ENCODE measurements around the gene GLT6D1.

GLT6D1 gene

DNA sequence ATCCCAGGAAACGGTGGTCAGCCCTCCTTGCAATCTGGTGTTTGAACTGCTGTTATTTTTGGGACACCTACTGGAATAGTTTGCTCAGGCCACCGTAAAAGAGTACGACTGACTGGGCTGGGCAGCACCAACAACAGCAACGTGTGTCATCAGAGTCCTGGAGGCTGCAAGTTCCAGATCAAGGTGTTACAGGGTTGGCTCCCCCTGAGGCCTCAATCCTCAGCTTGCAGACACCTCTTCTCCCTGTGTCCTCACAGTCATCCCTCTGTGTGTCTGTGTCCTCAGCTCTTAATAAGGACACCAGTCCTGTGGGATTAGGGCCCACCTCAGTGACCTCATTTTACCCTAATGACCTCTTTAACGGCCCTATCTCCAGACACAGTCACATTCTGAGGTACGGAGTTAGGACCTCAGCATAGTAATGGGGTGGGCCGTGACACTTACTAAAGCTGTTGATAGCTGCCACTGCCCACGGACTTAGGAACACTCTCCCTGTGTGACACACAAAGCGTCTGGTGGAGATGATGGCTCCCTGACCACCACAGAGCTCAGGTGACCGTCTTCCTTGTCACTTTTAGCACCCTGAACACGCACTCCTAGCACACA, 16.8 kb downstream of the GLT6D1 start:
- TF ChIP-seq, protein P1, sequence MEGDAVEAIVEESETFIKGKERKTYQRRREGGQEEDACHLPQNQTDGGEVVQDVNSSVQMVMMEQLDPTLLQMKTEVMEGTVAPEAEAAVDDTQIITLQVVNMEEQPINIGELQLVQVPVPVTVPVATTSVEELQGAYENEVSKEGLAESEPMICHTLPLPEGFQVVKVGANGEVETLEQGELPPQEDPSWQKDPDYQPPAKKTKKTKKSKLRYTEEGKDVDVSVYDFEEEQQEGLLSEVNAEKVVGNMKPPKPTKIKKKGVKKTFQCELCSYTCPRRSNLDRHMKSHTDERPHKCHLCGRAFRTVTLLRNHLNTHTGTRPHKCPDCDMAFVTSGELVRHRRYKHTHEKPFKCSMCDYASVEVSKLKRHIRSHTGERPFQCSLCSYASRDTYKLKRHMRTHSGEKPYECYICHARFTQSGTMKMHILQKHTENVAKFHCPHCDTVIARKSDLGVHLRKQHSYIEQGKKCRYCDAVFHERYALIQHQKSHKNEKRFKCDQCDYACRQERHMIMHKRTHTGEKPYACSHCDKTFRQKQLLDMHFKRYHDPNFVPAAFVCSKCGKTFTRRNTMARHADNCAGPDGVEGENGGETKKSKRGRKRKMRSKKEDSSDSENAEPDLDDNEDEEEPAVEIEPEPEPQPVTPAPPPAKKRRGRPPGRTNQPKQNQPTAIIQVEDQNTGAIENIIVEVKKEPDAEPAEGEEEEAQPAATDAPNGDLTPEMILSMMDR (IDR thresholded peaks at IDR 0.05; ENCODE audit: insufficient read depth, low read length, poor library complexity, severe bottlenecking), result no peak
- Histone ChIP-seq H3K27me3 (ENCODE audit: low read length) (no peaks in the 10 kb centered on the region), H4K20me1 (ENCODE audit: low read depth, low read length) (no peaks in the 10 kb centered on the region)

DNA sequence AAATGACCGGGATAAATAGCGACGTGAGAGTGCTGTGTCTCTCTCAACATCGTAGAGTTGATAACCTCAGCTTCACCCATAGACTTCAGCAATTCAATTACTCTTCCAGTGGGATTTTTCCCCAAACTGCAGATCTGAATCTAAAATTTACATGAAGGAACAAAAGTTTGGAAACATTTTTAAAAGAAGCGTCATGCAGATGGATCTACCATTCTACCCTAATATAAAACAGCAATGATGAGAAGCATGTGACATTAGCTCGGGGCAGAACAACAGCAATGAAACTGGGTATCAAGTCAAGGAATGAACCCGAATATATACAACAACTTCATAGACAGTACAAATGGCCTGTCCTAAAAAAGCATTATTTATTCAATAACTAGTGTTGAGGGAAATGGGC, 18.8 kb downstream of the GLT6D1 start:
- H3K79me2 ChIP-seq (ENCODE audit: insufficient read depth, low read length), result no peaks in the 10 kb centered on the region
- no peaks in the 10 kb centered on the region for H4K20me1 ChIP-seq (ENCODE audit: low read depth, low read length)
- no peaks in the 10 kb centered on the region for H3K9me3 ChIP-seq (ENCODE audit: insufficient read depth, low read length)
- no peaks in the 10 kb centered on the region for H3K27me3 ChIP-seq (ENCODE audit: low read length)
- H3K27ac ChIP-seq (ENCODE audit: low read depth, low read length), result no peak overlapping the region
- no peaks in the 10 kb centered on the region for H3K36me3 ChIP-seq (ENCODE audit: low read length)
- H3F3A ChIP-seq (ENCODE audit: insufficient read depth), result no peaks in the 10 kb centered on the region
- H3K9ac ChIP-seq (ENCODE audit: low read length), result no peak overlapping the region
- TF ChIP-seq, protein P1 (IDR thresholded peaks at IDR 0.05; ENCODE audit: insufficient read depth, low read length, poor library complexity, severe bottlenecking), result no peak
- no peak for TF ChIP-seq EZH2phosphoT487 (conservative IDR thresholded peaks at IDR 0.05; ENCODE audit: low read length)
- H2AFZ ChIP-seq (ENCODE audit: low read depth, low read length, severe bottlenecking), result no peak overlapping the region
- H3K4me3 ChIP-seq (ENCODE audit: insufficient read depth, low read length, poor library complexity, severe bottlenecking), result no peak overlapping the region
- no peak overlapping the region for H3K4me2 ChIP-seq (ENCODE audit: low read depth, low read length, poor library complexity, severe bottlenecking)
- H3K9me2 ChIP-seq (replicated peaks; ENCODE audit: insufficient read depth, low read length), result no peaks in the 10 kb centered on the region

More for the DNA sequence above, 16.8 kb downstream of the GLT6D1 start:
- Histone ChIP-seq H3K9me2 (replicated peaks; ENCODE audit: insufficient read depth, low read length) (no peaks in the 10 kb centered on the region), H3K79me2 (ENCODE audit: insufficient read depth, low read length) (no peaks in the 10 kb centered on the region), H3K9me3 (ENCODE audit: insufficient read depth, low read length) (no peaks in the 10 kb centered on the region), H3K4me2 (ENCODE audit: low read depth, low read length, poor library complexity, severe bottlenecking) (no peak overlapping the region), H3K9ac (ENCODE audit: low read length) (no peak overlapping the region), H3F3A (ENCODE audit: insufficient read depth) (no peaks in the 10 kb centered on the region), H3K27ac (ENCODE audit: low read depth, low read length) (no peak overlapping the region), H2AFZ (ENCODE audit: low read depth, low read length, severe bottlenecking) (no peak overlapping the region), H3K4me3 (ENCODE audit: insufficient read depth, low read length, poor library complexity, severe bottlenecking) (no peak overlapping the region), H3K36me3 (ENCODE audit: low read length) (no peaks in the 10 kb centered on the region)

DNA sequence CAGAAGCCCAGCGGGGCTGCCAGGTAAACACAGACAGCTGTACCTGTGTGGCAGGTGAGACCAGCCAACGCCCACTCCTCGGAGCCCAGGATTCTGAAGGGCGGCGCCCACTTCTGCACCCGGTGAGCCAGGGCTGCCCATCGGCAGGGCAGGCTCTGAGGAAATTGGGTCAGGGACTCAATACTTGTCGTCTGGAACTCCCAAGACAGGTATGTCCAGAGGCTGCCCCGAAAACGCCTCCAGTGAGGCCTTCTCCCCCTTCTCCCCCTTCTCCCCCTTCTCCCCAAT, 19.8 kb downstream of the GLT6D1 start:
- no peaks in the 10 kb centered on the region for H3F3A ChIP-seq (ENCODE audit: insufficient read depth)
- no peak overlapping the region for H3K4me3 ChIP-seq (ENCODE audit: insufficient read depth, low read length, poor library complexity, severe bottlenecking)
- no peak for TF ChIP-seq EZH2phosphoT487 (conservative IDR thresholded peaks at IDR 0.05; ENCODE audit: low read length)
- TF ChIP-seq, protein P1 (IDR thresholded peaks at IDR 0.05; ENCODE audit: insufficient read depth, low read length, poor library complexity, severe bottlenecking), result no peak
- H3K27ac ChIP-seq (ENCODE audit: low read depth, low read length), result no peak overlapping the region
- H3K9me3 ChIP-seq (ENCODE audit: insufficient read depth, low read length), result no peaks in the 10 kb centered on the region
- no peaks in the 10 kb centered on the region for H3K36me3 ChIP-seq (ENCODE audit: low read length)
- no peaks in the 10 kb centered on the region for H3K79me2 ChIP-seq (ENCODE audit: insufficient read depth, low read length)
- no peaks in the 10 kb centered on the region for H3K27me3 ChIP-seq (ENCODE audit: low read length)
- no peaks in the 10 kb centered on the region for H4K20me1 ChIP-seq (ENCODE audit: low read depth, low read length)
- no peak overlapping the region for H2AFZ ChIP-seq (ENCODE audit: low read depth, low read length, severe bottlenecking)
- no peaks in the 10 kb centered on the region for H3K9me2 ChIP-seq (replicated peaks; ENCODE audit: insufficient read depth, low read length)
- H3K9ac ChIP-seq (ENCODE audit: low read length), result no peak overlapping the region
- H3K4me2 ChIP-seq (ENCODE audit: low read depth, low read length, poor library complexity, severe bottlenecking), result no peak overlapping the region

Data from SU-DHL-6 (cell line).